ENCODE data around the gene GSE1.

Gene GSE1

DNA sequence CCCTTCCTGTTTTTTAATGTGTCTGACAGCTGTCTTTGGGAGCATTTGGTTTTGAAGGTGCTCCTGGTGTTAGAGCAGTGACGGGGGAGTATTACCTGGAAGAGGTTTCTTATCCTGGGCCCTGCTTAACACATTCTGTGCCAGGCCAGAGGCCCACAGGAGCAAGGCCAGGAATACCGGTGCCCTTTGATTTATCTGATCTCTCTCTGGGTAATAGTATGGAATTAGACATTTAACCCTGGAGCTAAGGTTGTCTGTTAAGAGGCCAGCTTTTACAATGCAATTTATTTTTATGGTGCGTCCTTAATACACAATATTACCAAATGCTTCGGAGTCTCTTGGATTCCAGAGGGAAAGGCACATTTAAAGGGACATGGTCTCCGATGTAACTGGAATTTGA is 37.2 kb upstream of the GSE1 start:
- TF ChIP-seq ZFX (IDR thresholded peaks at IDR 0.05): no peak
- TF ChIP-seq, protein P1, sequence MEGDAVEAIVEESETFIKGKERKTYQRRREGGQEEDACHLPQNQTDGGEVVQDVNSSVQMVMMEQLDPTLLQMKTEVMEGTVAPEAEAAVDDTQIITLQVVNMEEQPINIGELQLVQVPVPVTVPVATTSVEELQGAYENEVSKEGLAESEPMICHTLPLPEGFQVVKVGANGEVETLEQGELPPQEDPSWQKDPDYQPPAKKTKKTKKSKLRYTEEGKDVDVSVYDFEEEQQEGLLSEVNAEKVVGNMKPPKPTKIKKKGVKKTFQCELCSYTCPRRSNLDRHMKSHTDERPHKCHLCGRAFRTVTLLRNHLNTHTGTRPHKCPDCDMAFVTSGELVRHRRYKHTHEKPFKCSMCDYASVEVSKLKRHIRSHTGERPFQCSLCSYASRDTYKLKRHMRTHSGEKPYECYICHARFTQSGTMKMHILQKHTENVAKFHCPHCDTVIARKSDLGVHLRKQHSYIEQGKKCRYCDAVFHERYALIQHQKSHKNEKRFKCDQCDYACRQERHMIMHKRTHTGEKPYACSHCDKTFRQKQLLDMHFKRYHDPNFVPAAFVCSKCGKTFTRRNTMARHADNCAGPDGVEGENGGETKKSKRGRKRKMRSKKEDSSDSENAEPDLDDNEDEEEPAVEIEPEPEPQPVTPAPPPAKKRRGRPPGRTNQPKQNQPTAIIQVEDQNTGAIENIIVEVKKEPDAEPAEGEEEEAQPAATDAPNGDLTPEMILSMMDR (conservative IDR thresholded peaks at IDR 0.05): no peak
- peak overlapping the region; percentile 87 for H3K27ac ChIP-seq

DNA sequence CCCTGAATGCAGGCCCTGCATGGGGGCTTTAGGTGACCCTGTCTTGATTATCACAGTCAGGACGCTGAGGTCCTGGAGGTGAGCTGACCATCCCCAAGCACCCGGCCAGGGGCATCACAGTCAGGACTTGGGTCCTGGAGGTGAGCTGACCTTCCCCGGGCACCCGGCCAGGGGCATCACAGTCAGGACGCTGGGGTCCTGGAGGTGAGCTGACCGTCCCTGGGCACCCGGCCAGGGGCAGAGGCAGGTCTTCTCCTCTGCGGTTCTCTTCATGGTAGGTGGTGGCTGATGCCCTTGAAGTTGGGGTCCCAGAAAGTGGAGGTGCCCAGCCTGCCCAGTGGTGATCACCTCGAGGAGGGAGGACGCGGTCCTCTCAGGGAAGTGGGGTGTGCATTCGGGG is 36.2 kb upstream of the GSE1 start:
- TF ChIP-seq ZFX (IDR thresholded peaks at IDR 0.05): no peak
- TF ChIP-seq, protein P1 (conservative IDR thresholded peaks at IDR 0.05): no peak
- H3K27ac ChIP-seq: peak overlapping the region; percentile 87

DNA sequence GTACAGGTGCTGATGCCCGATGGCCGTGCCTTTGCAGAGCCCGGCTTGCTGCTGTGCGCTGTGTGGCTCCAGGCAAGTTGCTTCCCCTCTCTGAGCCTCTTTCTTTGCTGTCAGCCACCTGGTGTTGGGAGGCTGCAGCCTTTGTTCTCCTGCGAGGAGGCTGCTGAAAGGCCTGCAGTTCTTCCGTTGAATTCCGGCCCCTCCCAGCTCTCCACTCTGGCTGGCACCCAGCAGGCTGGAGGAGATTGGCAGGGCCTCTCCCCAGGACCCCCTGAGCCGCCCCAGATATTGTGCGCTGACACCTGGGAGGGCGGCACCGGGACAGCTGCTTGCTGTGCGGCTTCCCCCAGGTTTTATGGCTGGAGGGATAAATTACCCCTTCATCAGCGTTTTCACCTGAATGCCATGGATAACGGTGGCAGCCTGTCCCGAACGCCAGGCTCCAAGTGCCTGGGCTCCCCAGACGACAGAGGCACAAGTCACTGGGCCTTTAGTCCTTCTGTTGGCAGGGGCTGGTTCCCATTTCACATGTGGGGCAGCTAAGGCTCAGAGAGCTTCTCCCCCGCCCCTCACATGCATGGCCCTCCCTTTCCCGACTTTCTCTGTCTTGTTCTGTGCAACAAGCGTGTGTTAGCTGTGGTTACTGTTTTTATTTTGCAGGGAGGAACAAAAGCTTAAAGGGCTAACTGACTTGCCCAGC is 35.1 kb upstream of the GSE1 start:
- TF ChIP-seq ZFX (IDR thresholded peaks at IDR 0.05): no peak
- TF ChIP-seq, protein P1 (conservative IDR thresholded peaks at IDR 0.05): no peak
- H3K27ac ChIP-seq: peak overlapping the region; percentile 87

DNA sequence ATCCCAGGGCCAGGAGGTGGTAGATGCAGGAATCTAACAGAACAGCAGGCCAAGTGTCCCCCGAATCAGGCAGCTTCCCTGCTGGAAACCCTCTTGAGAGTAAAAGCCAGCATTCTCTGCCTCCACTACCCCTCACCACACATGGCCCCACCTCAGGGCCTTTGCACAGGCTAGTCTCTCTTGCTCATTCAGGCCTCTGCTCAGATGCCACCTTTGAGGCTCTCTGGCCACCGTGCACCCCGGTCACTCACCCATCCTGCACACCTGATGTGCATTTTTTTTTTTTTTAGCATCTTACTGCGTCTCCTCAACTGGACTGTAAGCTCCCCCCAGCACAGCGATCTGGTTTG is 34.5 kb upstream of the GSE1 start:
- peak overlapping the region; percentile 87 for H3K27ac ChIP-seq
- TF ChIP-seq ZFX (IDR thresholded peaks at IDR 0.05): no peak
- TF ChIP-seq, protein P1 (conservative IDR thresholded peaks at IDR 0.05): no peak

DNA sequence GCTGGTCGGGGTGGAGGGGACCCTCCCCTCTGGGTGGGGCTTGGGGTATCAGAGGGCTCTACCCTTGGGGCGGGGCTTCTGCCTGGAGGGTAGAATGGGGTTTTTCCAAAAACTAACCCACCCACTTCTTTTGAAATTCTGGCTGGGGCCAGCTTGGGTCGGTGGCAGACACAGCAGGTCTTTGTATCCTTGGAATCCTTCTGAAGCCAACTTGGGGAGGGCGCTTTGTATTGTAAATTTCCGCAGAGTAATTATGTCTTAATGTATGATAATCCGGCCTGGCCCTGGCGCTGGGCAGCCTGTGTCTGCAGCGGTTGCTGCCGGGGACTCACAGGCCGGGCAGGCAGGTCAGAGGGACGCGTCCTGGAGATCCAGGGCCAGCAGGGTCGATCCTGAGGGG is 33.9 kb upstream of the GSE1 start:
- peak overlapping the region; percentile 87; the same call in 1 of the 2 replicates for H3K27ac ChIP-seq
- TF ChIP-seq, protein P1 (conservative IDR thresholded peaks at IDR 0.05): no peak
- TF ChIP-seq ZFX (IDR thresholded peaks at IDR 0.05): no peak

DNA sequence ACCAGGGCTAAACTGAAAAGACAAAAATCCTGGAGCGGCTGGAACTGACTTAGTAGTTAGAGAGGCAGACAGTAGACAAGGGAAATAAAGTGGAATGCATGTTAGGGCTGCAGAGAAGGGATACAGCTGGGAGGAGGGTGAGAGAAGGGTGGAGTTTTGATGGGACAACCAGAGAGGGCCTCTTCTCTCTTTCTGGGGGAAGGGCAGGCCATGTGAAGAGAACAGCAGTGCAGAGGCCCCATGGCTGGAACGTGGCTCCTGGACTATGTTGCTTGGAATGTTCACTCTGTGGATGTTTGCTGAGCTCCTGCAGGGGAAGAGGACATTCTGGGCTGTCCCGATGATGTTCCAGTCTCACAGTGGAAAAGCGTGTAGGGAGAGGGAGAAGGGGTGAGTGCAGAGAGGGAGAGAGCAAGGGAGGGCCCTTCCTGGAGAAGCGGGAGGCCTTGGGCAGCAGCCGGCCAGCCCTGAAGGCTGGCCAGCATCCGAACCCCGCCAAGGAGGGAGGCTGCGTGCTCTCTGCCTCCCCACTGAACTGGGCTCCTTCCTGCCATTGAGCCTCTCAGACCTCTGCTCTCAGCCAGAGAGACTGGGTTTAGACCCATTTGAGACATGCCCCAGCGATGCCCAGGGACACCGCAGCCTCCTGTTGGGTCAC is 33.1 kb upstream of the GSE1 start:
- TF ChIP-seq ZFX (IDR thresholded peaks at IDR 0.05): no peak
- H3K27ac ChIP-seq: no peak overlapping the region

DNA sequence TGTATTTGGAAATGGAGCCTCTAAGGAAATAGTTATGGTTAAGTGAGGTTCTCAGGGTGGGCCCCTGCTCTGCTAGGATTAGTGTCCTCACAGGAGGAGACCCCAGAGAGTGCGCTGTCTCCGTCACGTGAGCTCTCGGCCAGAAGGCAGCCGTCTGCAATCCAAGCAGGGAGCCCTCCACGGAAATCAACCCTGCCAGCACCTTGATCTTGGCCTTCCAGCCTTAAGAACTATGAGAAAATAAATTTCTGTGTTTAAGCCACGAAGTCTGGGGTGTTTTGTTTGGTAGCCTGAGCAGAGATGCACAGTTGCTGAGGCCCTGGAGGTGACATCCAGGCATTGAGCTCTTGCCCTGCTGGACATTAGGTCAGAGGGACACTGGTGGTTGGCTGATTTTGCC is 32.4 kb upstream of the GSE1 start:
- TF ChIP-seq, protein P1 (conservative IDR thresholded peaks at IDR 0.05): no peak
- TF ChIP-seq ZFX (IDR thresholded peaks at IDR 0.05): no peak

More for the DNA sequence above, 32.4 kb upstream of the GSE1 start:
- no peak overlapping the region for H3K27ac ChIP-seq

Measured in C4-2B (cell line).